HepG2 (cell line): ENCODE measurements around the gene LPO. TPM values are rescaled to one million over a fixed set of nuclear protein-coding genes. Genes with fewer than 3 reads are reported as not detected.

Experiments
- ATAC-seq: fragments of 200-7000 bp; cut with Tn5 transposase; 3 replicates; pipeline ENCODE4 v1.9.1; 2020; ENCODE audit warnings: mild to moderate bottlenecking, moderate library complexity
- BruUV-seq: library from RNA; stranded (reverse); fragments of 400-500 nt; replicated peaks from 2 replicates; lab custom pipeline; 2021; lab: Mats Ljungman, UMichigan
- CTCF ChIA-PET: fragments of 300-600 bp; formaldehyde crosslinking; extraction: SDS; loops from one replicate; lab custom pipeline; 2021; ENCODE audit warnings: low total read pairs, inconsistent platforms, low intra/inter-chr PET ratio; lab: Yijun Ruan, JAX
- POLR2A ChIA-PET: fragments of 350-600 bp; sonication (Branson Sonifier 250); formaldehyde crosslinking; loops from one replicate; lab custom pipeline; 2020; ENCODE audit warnings: antibody characterized with exemption, inconsistent platforms; lab: Yijun Ruan, JAX
- DNase-seq: peaks from one replicate; pipeline ENCODE4 v3.0.0-alpha.2; 2015; ENCODE audit warnings: low spot score
- FAIRE-seq: peaks from 3 replicates; lab custom pipeline; 2011; peaks lifted over from hg19 to GRCh38; lab: Jason Lieb, UNC
- H2AFZ ChIP-seq: one replicate; pipeline ENCODE4 v1.6.1; 2011; ENCODE audit warnings: low read length, inconsistent platforms
- H3K27ac ChIP-seq: fragments of 300-600 bp; 3 replicates; pipeline ENCODE4 v1.8.0; 2011; ENCODE audit warnings: mixed run types, mild to moderate bottlenecking, mixed read lengths, low read length, inconsistent platforms; ENCODE audit not compliant: insufficient read depth; ENCODE audit errors: extremely low read length
- H3K27me3 ChIP-seq, 2 experiments: fragments of 200-600 bp in 1 of 2; 2 replicates in 1 of 2; 3 replicates in 1 of 2; pipeline versions ENCODE4 v1.6.0 to v1.8.0; 2011; ENCODE audit warnings: low read length in 2 of 2, mild to moderate bottlenecking in 2 of 2, moderate library complexity in 2 of 2, inconsistent platforms in 1 of 2; ENCODE audit not compliant: insufficient read depth in 2 of 2, control insufficient read depth in 1 of 2
- H3K36me3 ChIP-seq, 2 experiments: fragments of 200-600 bp in 1 of 2; replicated peaks in 1 of 2; 2 replicates in 1 of 2; 3 replicates in 1 of 2; pipeline versions ENCODE4 v1.5.1 to v1.8.0; 2011; ENCODE audit warnings: low read length in 2 of 2, inconsistent platforms in 1 of 2; ENCODE audit not compliant: insufficient read depth in 2 of 2, control insufficient read depth in 1 of 2
- H3K4me1 ChIP-seq: 2 replicates; pipeline ENCODE4 v1.5.1; 2012; ENCODE audit warnings: low read length, inconsistent platforms; ENCODE audit not compliant: insufficient read depth
- H3K4me2 ChIP-seq: 2 replicates; pipeline ENCODE4 v1.6.0; 2011; ENCODE audit warnings: low read depth, low read length, inconsistent platforms
- H3K4me3 ChIP-seq, 3 experiments: fragments of 200-600 bp in 1 of 3; sonication (generic), shearing (Covaris generic) in 1 of 3; replicated peaks in 1 of 3; 2 replicates each; pipeline ENCODE4 v1.5.1; 2011 to 2016; ENCODE audit warnings: low read length in 3 of 3, inconsistent platforms in 2 of 3, low read depth in 2 of 3, mild to moderate bottlenecking in 2 of 3, control low read depth in 1 of 3, mixed read lengths in 1 of 3; ENCODE audit not compliant: insufficient read depth in 1 of 3
- H3K79me2 ChIP-seq: one replicate; pipeline ENCODE4 v1.6.1; 2011; ENCODE audit warnings: low read length, inconsistent platforms; ENCODE audit not compliant: insufficient read depth
- H3K9ac ChIP-seq: 2 replicates; pipeline ENCODE4 v1.6.0; 2011; ENCODE audit warnings: mild to moderate bottlenecking, low read depth, low read length, inconsistent platforms; ENCODE audit not compliant: insufficient read depth
- H3K9me3 ChIP-seq: 2 replicates; pipeline ENCODE4 v1.5.1; 2012; ENCODE audit warnings: mild to moderate bottlenecking, low read length
- H4K20me1 ChIP-seq: 2 replicates; pipeline ENCODE4 v1.6.0; 2011; ENCODE audit warnings: inconsistent platforms, mild to moderate bottlenecking, low read length, moderate library complexity; ENCODE audit not compliant: insufficient read depth
- AKAP8 ChIP-seq: sonication (generic); formaldehyde crosslinking; IDR thresholded peaks from 2 replicates; pipeline ENCODE4 v1.5.1; 2020; ENCODE audit warnings: mild to moderate bottlenecking, missing genetic modification reagents
- ATF7 ChIP-seq, 2 experiments: fragments of 450-650 bp in 1 of 2; sonication (generic) in 1 of 2; formaldehyde crosslinking in 1 of 2; IDR thresholded peaks; 2 replicates each; pipeline versions ENCODE4 v1.4.0 to v1.6.1; 2016 to 2020; ENCODE audit warnings: antibody characterized with exemption in 1 of 2, mild to moderate bottlenecking in 1 of 2, missing genetic modification reagents in 1 of 2
- HMG20A ChIP-seq: IDR thresholded peaks from 2 replicates; pipeline ENCODE4 v1.6.1; 2016; ENCODE audit warnings: borderline replicate concordance
- KLF9 ChIP-seq: IDR thresholded peaks from 2 replicates; pipeline ENCODE4 v1.6.1; 2016; ENCODE audit warnings: low read depth
- MTERF4 ChIP-seq: sonication (generic); formaldehyde crosslinking; IDR thresholded peaks from 2 replicates; pipeline ENCODE4 v1.8.0; 2023; ENCODE audit warnings: mild to moderate bottlenecking, missing genetic modification reagents
- NONO ChIP-seq, 2 experiments: fragments of 450-650 bp in 1 of 2; sonication (generic) in 1 of 2; formaldehyde crosslinking in 1 of 2; IDR thresholded peaks in 1 of 2; conservative IDR thresholded peaks in 1 of 2; 2 replicates each; pipeline versions ENCODE4 v1.6.1 to v1.8.0; 2017 to 2022; ENCODE audit warnings: mild to moderate bottlenecking in 1 of 2, missing genetic modification reagents in 1 of 2, moderate library complexity in 1 of 2
- ZFY ChIP-seq: sonication (generic); formaldehyde crosslinking; IDR thresholded peaks from 2 replicates; pipeline ENCODE4 v1.4.0; 2020; ENCODE audit warnings: missing genetic modification reagents
- ZNF350 ChIP-seq: sonication (generic); formaldehyde crosslinking; IDR thresholded peaks from 2 replicates; pipeline ENCODE4 v1.4.0; 2020; ENCODE audit warnings: mild to moderate bottlenecking, low read depth, missing genetic modification reagents, borderline replicate concordance
- ZNF766 ChIP-seq: sonication (generic); formaldehyde crosslinking; IDR thresholded peaks from 2 replicates; pipeline ENCODE4 v1.5.0; 2020; ENCODE audit warnings: missing genetic modification reagents, borderline replicate concordance
- WGBS: methylation state at CpG from one replicate; pipeline ENCODE4 v1.1.6; 2017; ENCODE audit warnings: low lambda C conversion rate; 5-methylcytosine and 5-hydroxymethylcytosine counted together
- in situ Hi-C: cut with HindIII; loops from 2 replicates; pipeline ENCODE4 v1.10.0; 2017; ENCODE audit warnings: low pct_unique_long_range_greater_than_20kb; ENCODE audit not compliant: extremely low pct_ligation_motif_present
- intact Hi-C: fragments of 100-400 bp; cut with micrococcal nuclease; formaldehyde crosslinking; loops from one replicate; pipeline ENCODE4 v1.10.0; 2022; ENCODE audit not compliant: unreplicated experiment
- polyA plus RNA-seq, 8 experiments: library from polyadenylated mRNA; depleted of rRNA in 3 of 8; stranded (reverse) in 7 of 8; unstranded in 1 of 8; fragments of >200 nt; fragmentation: Illumina TruSeq in 4 of 8; extraction: Trizol in 4 of 8; gene quantifications; 2 replicates each; pipeline versions ENCODE4 v1.2.1 to v1.2.3, GENCODE V29; 2011 to 2016; ENCODE audit warnings: low read depth in 4 of 8, missing spikeins in 1 of 8, mixed read lengths in 1 of 8; ENCODE audit not compliant: insufficient read depth in 1 of 8
- total RNA-seq, 5 experiments: library from RNA; depleted of rRNA; stranded (reverse); fragments of >200 nt; fragmentation: Illumina TruSeq; extraction: Trizol; gene quantifications; 2 replicates each; pipeline ENCODE4 v1.2.3, GENCODE V29; 2016; ENCODE audit warnings: low read depth in 1 of 5

The LPO gene
- total and polyA plus RNA-seq, 2 of the 13 experiments (the other 11 are each of a cell fraction or from before 2014, with no cell fraction given), result not detected

DNA sequence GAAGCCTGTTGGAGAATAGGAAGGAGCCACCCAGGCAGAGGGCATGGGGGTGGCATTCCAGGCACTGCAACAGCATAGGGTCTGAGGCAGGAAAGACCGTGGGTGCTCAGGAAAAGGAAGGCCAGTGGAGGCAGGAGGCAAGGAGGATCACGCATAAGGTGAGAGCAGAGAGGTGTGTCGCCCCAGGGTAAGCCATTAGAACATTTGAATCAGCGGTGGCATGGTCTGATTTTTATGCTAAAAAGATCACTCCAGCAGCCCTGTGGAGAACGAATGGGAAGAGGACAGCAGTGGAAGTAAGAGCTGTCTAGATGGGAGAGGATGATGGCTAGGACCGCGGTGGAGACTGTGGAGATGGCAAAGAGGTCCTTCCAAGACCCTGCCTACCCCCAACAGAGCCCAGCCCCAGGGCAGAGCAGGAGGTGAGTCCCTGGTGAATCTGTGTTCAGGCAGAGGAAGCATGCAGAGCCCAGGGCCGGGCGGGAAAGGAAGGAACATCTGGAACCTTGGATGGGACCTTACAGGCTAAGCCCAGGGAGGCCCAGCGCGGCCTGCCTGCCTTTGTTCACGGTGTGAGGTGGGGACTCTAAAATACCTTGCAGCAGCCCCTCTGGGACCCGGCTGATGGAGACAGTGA is 7.8 kb downstream of the LPO start:
- in situ Hi-C loops, result no loop called here
- no peak overlapping the region for H3K9ac ChIP-seq
- H2AFZ ChIP-seq, result no peak overlapping the region
- H3K27me3 ChIP-seq, result peaks cover 19 to 90% of the 10 kb centered on the region in 2 experiments
- H3K36me3 ChIP-seq, result no peaks in the 10 kb centered on the region
- TF ChIP-seq ZFY (CRISPR knock-in tag) (no peak), KLF9 (no peak), ZNF350 (CRISPR knock-in tag) (no peak), HMG20A (CRISPR knock-in tag) (no peak), ZNF766 (CRISPR knock-in tag) (no peak), MTERF4 (CRISPR knock-in tag) (no peak), ATF7 (IDR thresholded peaks at IDR 0.05) (no peak), ATF7 (CRISPR knock-in tag; IDR thresholded peaks at IDR 0.05) (no peak), NONO (IDR thresholded peaks at IDR 0.05) (no peak), NONO (CRISPR knock-in tag; conservative IDR thresholded peaks at IDR 0.05) (no peak), AKAP8 (CRISPR knock-in tag) (no peak)
- H3K9me3 ChIP-seq, result no peaks in the 10 kb centered on the region
- no peak overlapping the region for H3K4me3 ChIP-seq
- DNase-seq, result no peak
- ChIA-PET CTCF (no interaction called here), POLR2A (no interaction called here)
- 21% methylated on average over 11 of the region's 13 CpGs for whole genome bisulfite sequencing
- H3K4me2 ChIP-seq, result no peak overlapping the region
- peaks cover 57% of the 10 kb centered on the region for H3K4me1 ChIP-seq
- no peaks in the 10 kb centered on the region for H3K79me2 ChIP-seq
- intact Hi-C loops, result no loop called here
- FAIRE-seq, result no peak
- no peak overlapping the region for H3K27ac ChIP-seq
- H4K20me1 ChIP-seq, result no peaks in the 10 kb centered on the region
- BruUV-seq, result no TSS peak
- no peak for ATAC-seq
